SK-N-SH treated with all-trans-retinoic acid at 6 μM for 48 hours (cell line): ENCODE measurements around the gene ACKR2.

Experiments used
- BACH2 ChIP-seq: fragments of 250-450 bp; sonication (Bioruptor Pico); IDR thresholded peaks from 2 replicates; pipeline ENCODE4 v1.9.0; 2021; ENCODE audit warnings: mild to moderate bottlenecking, borderline replicate concordance
- CREB5 ChIP-seq: fragments of 250-450 bp; sonication (Bioruptor Pico); IDR thresholded peaks from 2 replicates; pipeline ENCODE4 v1.5.1; 2020; ENCODE audit warnings: low read depth, mild to moderate bottlenecking, moderate library complexity
- ISL1 ChIP-seq: fragments of 250-450 bp; sonication (Bioruptor Pico); IDR thresholded peaks from 2 replicates; pipeline ENCODE4 v2.1.2; 2022; ENCODE audit warnings: mild to moderate bottlenecking, moderate library complexity
- OSR1 ChIP-seq: fragments of 250-450 bp; sonication (Bioruptor Pico); IDR thresholded peaks from 2 replicates; pipeline ENCODE4 v1.8.0; 2022; ENCODE audit warnings: moderate library complexity, mild to moderate bottlenecking, inconsistent platforms
- PATZ1 ChIP-seq: fragments of 250-450 bp; sonication (Bioruptor Pico); IDR thresholded peaks from 2 replicates; pipeline ENCODE4 v1.8.0; 2020; ENCODE audit warnings: mild to moderate bottlenecking, moderate library complexity, borderline replicate concordance
- PPARA ChIP-seq: fragments of 250-450 bp; sonication (Bioruptor Pico); IDR thresholded peaks from 2 replicates; pipeline ENCODE4 v1.5.0; 2020; ENCODE audit warnings: mild to moderate bottlenecking, borderline replicate concordance
- SNAI2 ChIP-seq: fragments of 250-450 bp; sonication (Bioruptor Pico); IDR thresholded peaks from 2 replicates; pipeline ENCODE4 v1.5.0; 2020; ENCODE audit warnings: mild to moderate bottlenecking, moderate library complexity
- TCF4 ChIP-seq: fragments of 250-450 bp; sonication (Bioruptor Pico); IDR thresholded peaks from 2 replicates; pipeline ENCODE4 v1.8.0; 2021; ENCODE audit warnings: mild to moderate bottlenecking, moderate library complexity, borderline replicate concordance
- ZC3H10 ChIP-seq: fragments of 250-450 bp; sonication (Bioruptor Pico); IDR thresholded peaks from 2 replicates; pipeline ENCODE4 v1.5.1; 2021; ENCODE audit warnings: mild to moderate bottlenecking, moderate library complexity
- ZFP3 ChIP-seq: fragments of 250-450 bp; sonication (Bioruptor Pico); IDR thresholded peaks from 2 replicates; pipeline ENCODE4 v1.5.0; 2020; ENCODE audit warnings: mild to moderate bottlenecking, moderate library complexity
- ZNF8 ChIP-seq: fragments of 450-650 bp; formaldehyde crosslinking; IDR thresholded peaks from 2 replicates; pipeline ENCODE4 v1.5.0; 2020; ENCODE audit warnings: mild to moderate bottlenecking, moderate library complexity

GRCh38 chr3:42868841-42869240 lies 59.6 kb downstream of the ACKR2 start:
- no peak for TF ChIP-seq ZFP3 (CRISPR knock-in tag)
- TF ChIP-seq BACH2 (CRISPR knock-in tag) = no peak
- TF ChIP-seq TCF4 = no peak
- no peak for TF ChIP-seq SNAI2
- TF ChIP-seq ZC3H10 (CRISPR knock-in tag) = no peak
- no peak for TF ChIP-seq ZNF8 (CRISPR knock-in tag)
- TF ChIP-seq PPARA (CRISPR knock-in tag) = no peak
- TF ChIP-seq CREB5 (CRISPR knock-in tag) = no peak
- TF ChIP-seq ISL1 (CRISPR knock-in tag) = no peak
- no peak for TF ChIP-seq OSR1 (CRISPR knock-in tag)
- TF ChIP-seq PATZ1 (CRISPR knock-in tag) = no peak
